Gastroesophageal sphincter (tissue), 3 donors: ENCODE measurements around the gene TACC3.

ENCODE experiments used
- CTCF ChIP-seq, 4 experiments: fragments of 200-600 bp in 2 of 4; fragments of 450-650 bp in 2 of 4; sonication (generic) in 1 of 4; IDR thresholded peaks; one replicate each; pipeline ENCODE4 v1.5.1; 2017 to 2019; ENCODE audit warnings: antibody characterized with exemption in 4 of 4, mild to moderate bottlenecking in 2 of 4, moderate library complexity in 2 of 4
- POLR2A ChIP-seq, 2 donors: fragments of 450-650 bp; IDR thresholded peaks; one replicate each; pipeline ENCODE4 v1.6.1; 2017; ENCODE audit warnings: antibody characterized with exemption in 2 of 2, mild to moderate bottlenecking in 2 of 2, moderate library complexity in 1 of 2

DNA sequence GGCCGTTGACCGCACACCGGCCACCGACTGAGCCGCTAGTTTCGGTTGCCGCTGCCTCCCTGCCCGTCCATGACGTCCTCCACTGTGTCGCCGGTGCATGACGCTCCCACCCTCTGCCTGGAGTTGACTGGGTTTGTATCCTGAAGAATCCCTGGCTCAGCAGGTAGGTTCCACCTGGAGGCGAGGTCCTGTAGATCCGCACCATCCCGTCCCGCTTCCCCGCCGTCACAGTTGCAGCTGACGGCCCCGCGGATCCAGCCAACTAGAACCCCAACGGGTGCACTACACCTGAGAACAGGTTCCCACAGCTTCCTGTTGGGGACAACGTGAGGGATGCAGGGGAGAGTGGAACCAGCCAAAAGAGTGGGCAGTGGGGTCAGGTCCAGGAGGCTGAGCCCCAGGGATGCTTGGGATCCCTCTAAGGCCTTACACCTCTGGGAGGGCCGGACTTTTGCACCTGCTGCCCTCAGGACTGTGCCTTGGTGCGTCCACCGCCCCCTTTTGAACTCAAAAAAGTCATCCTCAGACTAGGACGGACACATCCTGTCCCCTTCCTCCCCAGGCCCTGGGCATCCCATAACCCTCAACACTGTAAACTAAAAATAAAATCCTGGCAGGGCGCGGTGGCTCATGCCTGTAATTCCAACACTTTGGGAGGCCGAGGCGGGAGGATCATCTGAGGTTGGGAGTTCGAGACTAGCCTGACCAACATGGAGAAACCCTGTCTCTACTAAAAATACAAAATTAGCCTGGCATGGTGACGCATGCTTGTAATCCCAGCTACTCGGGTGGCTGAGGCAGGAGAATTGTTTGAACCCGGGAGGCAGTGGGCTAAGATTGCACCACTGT, 8.1 kb upstream of the TACC3 start:
- TF ChIP-seq CTCF (IDR thresholded peaks at IDR 0.05) (no peak), POLR2A (IDR thresholded peaks at IDR 0.05) (no peak)
